Stomach smooth muscle (tissue), 2 donors: ENCODE measurements around the gene DAGLA.
A peak's percentile ranks its signal among the peaks of the same experiment; 100 is the strongest.
"Not testable (repeated sequence)": the region's sequence is repeated elsewhere in the genome, so short reads cannot be mapped to it uniquely, and the experiment has no call there.

Experiments
- H3K27ac ChIP-seq: one replicate; pipeline ENCODE4 v1.7.0; 2013; ENCODE audit warnings: mild to moderate bottlenecking, low read length, inconsistent platforms
- H3K27me3 ChIP-seq, 2 donors: one replicate each; pipeline ENCODE4 v1.7.0; 2013; ENCODE audit warnings: low read length in 2 of 2; ENCODE audit not compliant: insufficient read depth in 2 of 2, control insufficient read depth in 1 of 2
- H3K36me3 ChIP-seq, 2 donors: one replicate each; pipeline ENCODE4 v1.7.0; 2013; ENCODE audit warnings: low read length in 2 of 2; ENCODE audit not compliant: control insufficient read depth in 2 of 2, insufficient read depth in 2 of 2
- H3K4me1 ChIP-seq: one replicate; pipeline ENCODE4 v1.7.0; 2013; ENCODE audit warnings: low read length; ENCODE audit not compliant: control insufficient read depth, insufficient read depth
- H3K4me3 ChIP-seq, 2 donors: one replicate each; pipeline ENCODE4 v1.7.0; 2013; ENCODE audit warnings: low read length in 2 of 2
- H3K9ac ChIP-seq, 2 donors: one replicate each; pipeline ENCODE4 v1.7.0; 2013; ENCODE audit warnings: low read length in 2 of 2, mild to moderate bottlenecking in 1 of 2
- H3K9me3 ChIP-seq, 2 donors: one replicate each; pipeline ENCODE4 v1.7.0; 2013; ENCODE audit warnings: low read length in 2 of 2; ENCODE audit not compliant: control insufficient read depth in 2 of 2
- donor health status: healthy.
- donor health status: Pancreatic carcinoma.

Gene DAGLA

GRCh38 chr11:61666684-61667297, 13.4 kb upstream of the DAGLA start:
- Histone ChIP-seq H3K9me3 (no peaks in the 10 kb centered on the region), H3K27ac (no peak overlapping the region), H3K36me3 (no peaks in the 10 kb centered on the region), H3K27me3 (peaks cover 0 to 5% of the 10 kb centered on the region in 2 donors), H3K4me1 (no peaks in the 10 kb centered on the region), H3K9ac (no peak overlapping the region), H3K4me3 (no peak overlapping the region)

- Histone ChIP-seq H3K27me3 (peaks cover 0 to 5% of the 10 kb centered on the region in 2 donors), H3K36me3 (no peaks in the 10 kb centered on the region), H3K27ac (no peak overlapping the region), H3K4me1 (no peaks in the 10 kb centered on the region), H3K9me3 (no peaks in the 10 kb centered on the region), H3K9ac (no peak overlapping the region), H3K4me3 (no peak overlapping the region)
Observed at GRCh38 chr11:61667684-61668305, 12.4 kb upstream of the DAGLA start.

GRCh38 chr11:61669417-61669816, 10.8 kb upstream of the DAGLA start:
- no peaks in the 10 kb centered on the region for H3K36me3 ChIP-seq
- H3K4me3 ChIP-seq: no peak overlapping the region
- no peak overlapping the region for H3K27ac ChIP-seq
- peaks cover 0 to 8% of the 10 kb centered on the region in 2 donors for H3K27me3 ChIP-seq
- no peak overlapping the region for H3K9ac ChIP-seq
- no peaks in the 10 kb centered on the region for H3K9me3 ChIP-seq
- no peaks in the 10 kb centered on the region for H3K4me1 ChIP-seq

DNA sequence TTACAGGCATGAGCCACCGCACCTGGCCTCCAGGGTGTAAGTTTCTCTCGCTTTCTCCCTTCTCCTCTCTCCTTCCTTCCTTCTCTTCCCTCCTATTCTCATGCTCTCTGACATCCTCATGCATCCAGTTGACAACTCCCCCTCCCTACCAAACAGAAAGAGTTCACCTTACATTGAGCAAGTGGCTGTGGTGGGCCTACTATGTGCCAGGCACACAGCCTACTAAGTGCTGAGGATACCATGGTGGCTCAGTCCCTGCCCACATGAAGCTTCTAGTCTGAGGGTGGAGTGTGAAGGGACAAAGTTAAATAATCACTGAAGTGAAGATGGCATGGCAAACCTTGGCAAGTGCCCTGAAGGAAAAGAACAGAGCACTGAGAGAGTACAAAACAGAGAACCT, 9.6 kb upstream of the DAGLA start:
- Histone ChIP-seq H3K27ac (no peak overlapping the region), H3K36me3 (no peaks in the 10 kb centered on the region), H3K27me3 (peaks cover 0 to 10% of the 10 kb centered on the region in 2 donors), H3K9me3 (no peaks in the 10 kb centered on the region), H3K4me3 (no peak overlapping the region), H3K9ac (no peak overlapping the region), H3K4me1 (no peaks in the 10 kb centered on the region)

DNA sequence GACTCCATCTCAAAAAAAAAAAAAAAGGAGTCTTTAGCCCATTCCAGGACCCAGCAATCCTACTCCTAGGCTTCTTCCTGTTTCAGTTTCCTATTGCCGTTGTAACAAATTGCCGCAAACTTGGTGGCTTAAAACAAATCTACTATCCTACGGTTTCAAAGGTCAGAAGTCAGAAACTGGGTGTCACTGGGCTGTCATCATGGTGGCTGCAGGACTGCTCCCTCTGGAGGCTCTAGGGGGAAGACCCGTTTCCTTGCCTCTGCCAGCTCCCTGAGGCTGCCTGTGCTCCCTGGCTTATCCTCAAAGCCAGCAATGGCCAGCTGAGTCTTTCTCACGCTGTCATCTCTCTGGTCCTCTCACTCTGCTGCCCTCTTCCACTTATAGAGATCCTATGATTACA, 8.7 kb upstream of the DAGLA start:
- no peaks in the 10 kb centered on the region for H3K36me3 ChIP-seq
- H3K9ac ChIP-seq: no peak overlapping the region
- peaks cover 0 to 10% of the 10 kb centered on the region in 2 donors for H3K27me3 ChIP-seq
- H3K9me3 ChIP-seq: no peaks in the 10 kb centered on the region
- H3K4me3 ChIP-seq: no peak overlapping the region
- H3K4me1 ChIP-seq: no peaks in the 10 kb centered on the region
- no peak overlapping the region for H3K27ac ChIP-seq

- H3K27me3 ChIP-seq: peaks cover 4 to 12% of the 10 kb centered on the region in 2 donors
- H3K4me3 ChIP-seq: not testable (repeated sequence)
Observed at GRCh38 chr11:61673946-61674467, 6.2 kb upstream of the DAGLA start.

DNA sequence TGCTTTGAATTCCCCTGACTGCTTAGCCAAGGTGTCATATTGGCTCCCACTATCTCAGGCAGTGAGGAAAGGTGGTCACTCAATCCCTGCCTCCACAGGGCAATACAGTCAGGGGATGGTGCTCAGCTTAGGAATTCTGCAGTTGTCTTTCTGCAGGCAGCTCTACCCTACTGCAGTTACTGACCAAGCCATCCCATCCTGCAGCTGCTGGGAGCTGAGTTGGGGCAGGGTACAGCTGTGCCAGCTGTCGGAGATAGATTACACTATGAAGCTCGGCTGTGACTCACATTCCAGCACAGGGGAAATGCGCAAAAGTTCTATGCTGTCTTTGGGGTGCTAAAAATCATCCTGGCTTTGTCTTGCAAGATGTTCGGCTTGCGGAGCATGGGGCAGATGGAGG, 4.4 kb upstream of the DAGLA start:
- Histone ChIP-seq H3K36me3 (no peaks in the 10 kb centered on the region), H3K4me3 (no peak overlapping the region), H3K27me3 (peaks cover 6 to 13% of the 10 kb centered on the region in 2 donors), H3K9me3 (no peaks in the 10 kb centered on the region), H3K9ac (no peak overlapping the region), H3K4me1 (peaks cover 10% of the 10 kb centered on the region), H3K27ac (no peak overlapping the region)

More at GRCh38 chr11:61673946-61674467, 6.2 kb upstream of the DAGLA start:
- not testable (repeated sequence) for H3K9me3 ChIP-seq, H3K4me1 ChIP-seq, H3K36me3 ChIP-seq, H3K27ac ChIP-seq, H3K9ac ChIP-seq

- Histone ChIP-seq H3K27ac (no peak overlapping the region), H3K4me3 (no peak overlapping the region), H3K9ac (no peak overlapping the region), H3K4me1 (peaks cover 26% of the 10 kb centered on the region), H3K36me3 (no peaks in the 10 kb centered on the region), H3K27me3 (peaks cover 9 to 14% of the 10 kb centered on the region in 2 donors), H3K9me3 (no peaks in the 10 kb centered on the region)
Observed at GRCh38 chr11:61679296-61679695, 895 bp upstream of the DAGLA start.

GRCh38 chr11:61680622-61681221, 531 bp downstream of the DAGLA start:
- peak overlapping the region in 1 of 2 donors; percentile 42 for H3K9ac ChIP-seq
- no peaks in the 10 kb centered on the region for H3K36me3 ChIP-seq
- no peaks in the 10 kb centered on the region for H3K9me3 ChIP-seq
- no peak overlapping the region for H3K27ac ChIP-seq
- H3K4me1 ChIP-seq: peaks cover 28% of the 10 kb centered on the region
- H3K27me3 ChIP-seq: peaks cover 7 to 14% of the 10 kb centered on the region in 2 donors
- H3K4me3 ChIP-seq: peak overlapping the region; percentile 73 to 76

- H3K9me3 ChIP-seq: no peaks in the 10 kb centered on the region
- no peak overlapping the region for H3K4me3 ChIP-seq
- peaks cover 7 to 10% of the 10 kb centered on the region in 2 donors for H3K27me3 ChIP-seq
- H3K27ac ChIP-seq: no peak overlapping the region
- H3K36me3 ChIP-seq: no peaks in the 10 kb centered on the region
- H3K9ac ChIP-seq: no peak overlapping the region
- peaks cover 28% of the 10 kb centered on the region for H3K4me1 ChIP-seq
Observed at GRCh38 chr11:61682093-61682732, 2.0 kb downstream of the DAGLA start.
